NCI-H748 treated with DMSO at 0.1 percent for 48 hours (cell line): Measurements from ENCODE around the gene ABCB8.

Experiments used
- DNase-seq: peaks from one replicate; lab custom pipeline; 2025; lab: John Stamatoyannopoulos, UW

The ABCB8 gene

GRCh38 chr7:151087245-151088018 is 59.2 kb downstream of the ABCB8 start:
- peak; percentile 17 for DNase-seq

GRCh38 chr7:151088019-151088855 is 60.0 kb downstream of the ABCB8 start:
- no peak for DNase-seq

- DNase-seq, result no peak
These were observed 60.8 kb downstream of the ABCB8 start for GRCh38 chr7:151088856-151089699.

GRCh38 chr7:151089893-151090730 is 61.9 kb downstream of the ABCB8 start:
- DNase-seq, result no peak

GRCh38 chr7:151091003-151091402 is 62.8 kb downstream of the ABCB8 start:
- no peak for DNase-seq

- no peak for DNase-seq
These were observed 63.2 kb downstream of the ABCB8 start for GRCh38 chr7:151091431-151091830.

- DNase-seq, result no peak
These were observed 63.7 kb downstream of the ABCB8 start for GRCh38 chr7:151091988-151092387.

- DNase-seq, result no peak
These were observed 65.5 kb downstream of the ABCB8 start for GRCh38 chr7:151093748-151094147.

GRCh38 chr7:151094675-151095074 is 66.4 kb downstream of the ABCB8 start:
- no peak for DNase-seq

GRCh38 chr7:151095123-151095797 is 67.0 kb downstream of the ABCB8 start:
- DNase-seq, result no peak

- DNase-seq, result no peak
These were observed 67.7 kb downstream of the ABCB8 start for GRCh38 chr7:151095828-151096475.
